Testis (tissue), 2 donors: ENCODE data around the gene COL5A1.

Experiments
- CTCF ChIP-seq, 3 experiments: fragments of 450-650 bp in 2 of 3; fragments of 200-600 bp in 1 of 3; sonication (generic) in 1 of 3; IDR thresholded peaks; one replicate each; pipeline ENCODE4 v1.5.1; 2016 to 2019; ENCODE audit warnings: antibody characterized with exemption in 3 of 3, mild to moderate bottlenecking in 2 of 3, moderate library complexity in 1 of 3
- POLR2A ChIP-seq: fragments of 450-650 bp; IDR thresholded peaks from one replicate; pipeline ENCODE4 v1.6.1; 2017; ENCODE audit warnings: antibody characterized with exemption, mild to moderate bottlenecking, moderate library complexity

DNA sequence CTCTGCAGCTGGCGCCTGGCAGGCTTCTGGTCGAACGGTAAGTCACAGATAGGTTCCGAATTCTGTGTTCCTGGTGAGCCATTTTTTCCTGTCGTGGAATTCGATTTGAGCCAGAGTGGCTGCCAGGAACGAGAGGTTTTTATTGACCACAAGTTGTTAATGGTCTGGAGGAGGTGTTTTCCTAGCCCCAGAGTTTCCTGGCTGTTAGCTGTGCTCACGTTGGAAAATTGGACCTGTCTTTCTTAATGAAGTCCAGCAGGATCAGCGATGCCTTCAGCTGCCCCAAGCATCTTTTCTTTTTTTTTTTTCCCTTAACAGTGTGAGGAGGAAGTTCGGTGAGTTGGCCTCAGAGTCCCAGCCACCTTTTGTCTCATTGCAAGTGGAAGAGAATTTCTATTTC, 62.9 kb downstream of the COL5A1 start:
- TF ChIP-seq CTCF (IDR thresholded peaks at IDR 0.05), result no peak
- TF ChIP-seq POLR2A, result no peak
